OCI-LY1 (cell line): ENCODE data around the gene C13orf46.

Source experiments
- EZH2 ChIP-seq: fragments of 200-600 bp; sonication (generic), shearing (Covaris generic); IDR thresholded peaks from 2 replicates; pipeline ENCODE4 v1.8.0; 2017; ENCODE audit warnings: borderline replicate concordance, mixed run types, mild to moderate bottlenecking, antibody characterized with exemption, low read length, moderate library complexity, mixed read lengths
- TF ChIP-seq, protein P1 (sequence below): fragments of 200-600 bp; sonication (generic), shearing (Covaris generic); IDR thresholded peaks from 2 replicates; pipeline ENCODE4 v1.5.1; 2017; ENCODE audit warnings: mild to moderate bottlenecking, antibody characterized with exemption, low read length, moderate library complexity, mixed read lengths

DNA sequence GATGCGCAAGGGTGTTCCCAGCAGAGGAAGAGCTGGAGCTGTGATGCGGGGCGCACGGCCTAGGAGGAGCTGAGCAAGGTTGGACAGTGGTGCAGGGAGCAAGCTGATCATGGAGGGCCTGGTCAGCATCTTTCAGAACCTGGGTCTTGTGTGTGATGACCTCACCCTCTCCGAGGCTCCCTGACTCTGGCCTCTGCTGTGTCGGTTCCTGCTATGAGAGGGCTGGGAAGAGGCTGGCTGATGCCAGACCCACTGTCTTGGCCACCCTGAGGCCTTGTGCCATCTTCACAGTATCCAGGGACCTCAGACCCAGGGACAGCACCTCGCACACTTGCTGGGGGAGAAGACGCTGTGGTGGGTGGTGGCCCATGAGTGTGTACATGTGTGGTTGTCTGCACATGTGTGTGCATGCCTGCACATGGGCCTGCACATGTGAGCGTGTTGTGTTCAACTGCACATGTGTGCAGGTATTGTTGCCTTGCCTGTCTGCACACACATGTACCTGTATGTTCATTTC is 16.5 kb upstream of the C13orf46 start:
- TF ChIP-seq EZH2 = no peak
- TF ChIP-seq, protein P1, sequence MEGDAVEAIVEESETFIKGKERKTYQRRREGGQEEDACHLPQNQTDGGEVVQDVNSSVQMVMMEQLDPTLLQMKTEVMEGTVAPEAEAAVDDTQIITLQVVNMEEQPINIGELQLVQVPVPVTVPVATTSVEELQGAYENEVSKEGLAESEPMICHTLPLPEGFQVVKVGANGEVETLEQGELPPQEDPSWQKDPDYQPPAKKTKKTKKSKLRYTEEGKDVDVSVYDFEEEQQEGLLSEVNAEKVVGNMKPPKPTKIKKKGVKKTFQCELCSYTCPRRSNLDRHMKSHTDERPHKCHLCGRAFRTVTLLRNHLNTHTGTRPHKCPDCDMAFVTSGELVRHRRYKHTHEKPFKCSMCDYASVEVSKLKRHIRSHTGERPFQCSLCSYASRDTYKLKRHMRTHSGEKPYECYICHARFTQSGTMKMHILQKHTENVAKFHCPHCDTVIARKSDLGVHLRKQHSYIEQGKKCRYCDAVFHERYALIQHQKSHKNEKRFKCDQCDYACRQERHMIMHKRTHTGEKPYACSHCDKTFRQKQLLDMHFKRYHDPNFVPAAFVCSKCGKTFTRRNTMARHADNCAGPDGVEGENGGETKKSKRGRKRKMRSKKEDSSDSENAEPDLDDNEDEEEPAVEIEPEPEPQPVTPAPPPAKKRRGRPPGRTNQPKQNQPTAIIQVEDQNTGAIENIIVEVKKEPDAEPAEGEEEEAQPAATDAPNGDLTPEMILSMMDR = no peak
